HL-60/S4 treated with retinoic acid at 250 ng/mL for 4 days and 3 days (cell line): ENCODE measurements around the gene PLPP6.

Experiments
- in situ Hi-C: fragments of 300-500 bp; cut with MboI; formaldehyde crosslinking; loops from 2 replicates; pipeline ENCODE4 v1.7.0; 2022; ENCODE audit warnings: low sequenced_read_pairs

The PLPP6 gene

DNA sequence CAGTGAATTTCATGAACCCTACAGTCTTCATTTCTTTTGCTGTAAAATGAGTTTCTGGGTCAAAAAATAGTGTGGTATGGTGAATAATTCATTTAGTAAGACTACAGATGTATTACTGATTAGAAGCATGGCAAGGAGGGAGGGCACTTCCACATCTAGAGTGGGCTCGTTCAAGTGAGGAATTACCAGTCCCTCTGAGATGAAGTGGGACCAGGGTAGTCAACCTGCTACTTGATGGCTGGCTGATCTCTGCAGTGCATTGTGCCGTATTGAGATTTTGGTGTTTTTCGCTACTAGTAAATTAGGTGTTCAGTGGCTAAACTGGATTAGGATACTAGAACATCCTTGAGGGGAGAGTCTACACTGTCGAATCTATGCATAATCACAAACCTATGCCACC, 28.1 kb downstream of the PLPP6 start:
- in situ Hi-C loops = no loop called here

DNA sequence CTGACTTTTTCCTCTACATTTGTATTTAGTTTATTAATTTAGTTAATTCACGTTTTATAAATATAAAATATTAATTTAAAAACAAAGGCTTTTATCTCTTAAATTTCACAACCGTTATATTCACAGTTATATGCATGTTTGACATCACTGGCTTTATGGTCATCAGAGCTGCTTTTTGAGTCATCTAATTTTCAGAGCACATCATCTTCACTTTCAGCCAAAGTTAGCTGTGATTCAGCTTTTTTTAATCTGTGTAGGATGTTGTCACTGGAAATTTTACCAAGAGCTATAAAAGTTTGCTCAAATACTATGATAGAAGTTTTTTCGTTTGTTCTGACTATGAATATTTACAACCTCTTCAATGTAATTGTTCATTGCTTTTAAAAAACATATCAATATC, 29.7 kb downstream of the PLPP6 start:
- in situ Hi-C loops = no loop called here

DNA sequence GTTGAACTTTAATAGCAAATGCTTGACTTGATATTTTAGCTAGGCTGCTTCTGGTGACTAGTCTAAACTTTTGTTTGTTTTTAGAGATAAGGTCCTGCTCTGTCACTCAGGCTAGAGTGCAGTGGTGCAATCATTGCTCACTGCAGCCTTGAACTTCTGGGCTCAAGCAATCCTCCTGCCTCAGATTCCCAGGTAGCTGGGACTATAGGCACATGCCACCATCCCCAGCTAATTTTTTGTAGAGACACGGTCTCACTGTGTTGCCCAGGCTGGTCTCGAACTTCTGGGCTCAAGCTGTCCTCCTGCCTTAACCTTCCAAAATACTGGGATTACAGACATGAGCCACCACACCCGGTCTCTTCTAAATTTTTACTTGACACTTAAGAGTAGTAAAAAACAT, 38.0 kb downstream of the PLPP6 start:
- in situ Hi-C loops = no loop called here

DNA sequence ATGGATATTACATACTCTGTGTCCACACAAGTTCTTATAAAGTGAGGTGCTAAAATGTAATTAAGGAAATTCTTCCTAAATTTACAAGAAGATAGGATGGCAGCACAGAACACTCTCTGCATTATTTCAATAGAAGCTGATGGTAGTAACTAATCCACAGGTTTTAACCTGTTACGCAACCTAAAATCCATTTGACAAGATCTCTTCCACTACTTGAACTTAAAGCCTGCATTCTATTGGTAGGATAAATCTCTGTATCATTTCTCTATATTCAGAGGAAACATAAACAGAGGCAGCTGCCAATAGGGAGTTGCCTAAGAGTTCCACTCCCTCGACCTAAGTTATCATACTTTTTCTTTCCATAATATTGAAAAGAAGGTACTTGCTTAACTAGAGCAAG, 38.8 kb downstream of the PLPP6 start:
- in situ Hi-C loops = no loop called here

DNA sequence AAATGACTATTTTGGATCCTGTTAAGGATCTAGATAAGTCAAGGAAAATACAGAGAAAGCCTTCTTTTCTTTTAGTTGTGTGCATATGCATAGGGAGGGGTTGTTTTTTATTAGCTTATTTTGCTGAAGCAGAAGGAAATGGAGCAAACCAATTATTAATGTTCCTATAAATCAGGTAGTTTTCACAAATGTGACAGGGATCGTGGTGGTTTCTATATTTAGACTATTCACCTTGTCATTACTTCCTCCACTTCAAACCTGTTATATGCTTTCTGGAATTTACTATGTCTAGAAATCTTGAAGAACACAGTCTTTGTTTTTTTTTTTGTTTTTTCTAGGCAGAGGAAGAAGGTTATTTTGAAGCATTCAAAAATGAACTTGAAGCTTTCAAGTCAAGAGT, 39.4 kb downstream of the PLPP6 start:
- in situ Hi-C loops = no loop called here

DNA sequence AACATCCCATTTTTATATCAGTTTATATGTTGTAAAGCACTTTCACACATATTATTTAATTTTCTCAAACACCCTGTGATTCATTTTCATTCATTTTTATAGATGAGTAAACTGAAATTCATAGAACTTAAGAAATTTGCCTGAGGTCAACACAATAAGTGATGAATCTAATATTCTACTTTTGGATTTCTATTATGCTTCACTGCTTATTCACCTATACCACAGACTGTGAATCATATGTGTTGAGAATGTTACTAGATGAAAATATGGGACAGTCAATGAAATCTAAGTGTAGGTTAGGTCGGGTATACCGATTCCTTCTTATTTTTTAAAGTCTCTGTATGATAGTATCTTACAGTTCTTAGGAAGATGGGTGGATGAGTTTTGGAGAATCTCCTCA, 42.0 kb downstream of the PLPP6 start:
- in situ Hi-C loops = no loop called here

DNA sequence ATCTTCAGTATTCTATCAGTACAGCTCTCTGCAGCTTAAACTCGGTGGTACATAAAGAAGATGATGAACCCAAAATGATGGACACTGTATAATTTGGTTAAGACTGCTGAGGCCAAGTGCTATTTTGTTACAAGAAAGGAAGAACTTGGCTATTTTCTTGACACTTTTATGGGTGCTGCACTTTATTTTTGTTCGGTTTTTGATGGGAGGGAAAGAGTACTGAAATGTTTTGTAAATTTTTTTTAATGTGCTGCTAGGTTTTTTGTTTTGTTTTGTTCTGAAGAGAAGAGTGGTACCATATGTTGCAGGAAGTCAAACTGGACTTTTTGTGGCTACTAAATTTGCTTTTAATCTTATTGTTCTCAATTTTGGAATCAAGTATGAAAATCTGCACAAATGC, 43.9 kb downstream of the PLPP6 start:
- in situ Hi-C loops = no loop called here

DNA sequence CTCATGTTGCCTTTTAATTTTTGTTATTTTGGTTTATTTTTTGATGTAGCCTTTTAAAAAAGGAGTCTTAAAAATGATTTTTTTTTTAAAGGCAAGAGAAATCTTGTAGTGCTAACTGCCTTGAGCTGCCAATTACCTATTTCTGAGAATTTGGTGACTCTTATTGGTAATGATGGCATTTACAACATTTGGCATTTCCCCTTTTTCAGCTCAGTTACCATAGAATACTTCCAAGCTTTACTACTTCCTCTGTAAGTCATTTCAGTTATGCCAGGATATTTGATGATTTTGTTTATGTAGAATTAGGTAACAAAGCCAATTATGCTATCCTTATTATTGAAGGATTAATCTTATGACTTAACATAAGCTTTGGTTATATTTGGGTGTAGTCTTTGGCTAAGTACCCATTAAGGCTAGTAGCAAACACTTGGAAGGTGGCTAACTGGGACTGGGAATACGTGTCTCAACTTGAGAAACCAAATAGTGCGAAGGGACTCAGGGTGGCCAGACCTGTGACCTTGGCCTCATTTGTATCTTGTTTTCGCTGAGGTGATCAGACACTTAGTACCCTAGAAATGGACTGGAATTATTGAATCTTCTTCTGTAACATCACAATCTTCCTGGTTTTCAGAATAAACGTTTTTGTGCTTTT, 45.0 kb downstream of the PLPP6 start:
- in situ Hi-C loops = no loop called here

DNA sequence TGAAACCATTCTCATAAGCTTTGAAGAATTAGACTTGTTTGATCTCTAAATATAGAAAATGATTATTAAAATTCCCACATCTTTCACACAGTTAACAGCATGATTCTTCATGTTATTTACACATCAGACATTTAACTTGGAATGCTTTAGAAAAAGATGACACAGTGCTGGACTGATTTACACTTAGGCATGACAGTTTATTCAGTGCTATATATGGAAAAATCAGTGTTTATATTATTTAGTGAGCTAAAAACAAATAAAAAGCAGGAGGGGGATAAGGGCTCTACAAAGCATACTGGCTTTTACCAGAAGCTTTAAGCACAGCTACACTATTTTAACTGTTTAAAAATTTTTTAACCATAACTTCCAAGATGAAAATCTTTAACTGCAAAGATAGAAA, 47.3 kb downstream of the PLPP6 start:
- in situ Hi-C loops = no loop called here

DNA sequence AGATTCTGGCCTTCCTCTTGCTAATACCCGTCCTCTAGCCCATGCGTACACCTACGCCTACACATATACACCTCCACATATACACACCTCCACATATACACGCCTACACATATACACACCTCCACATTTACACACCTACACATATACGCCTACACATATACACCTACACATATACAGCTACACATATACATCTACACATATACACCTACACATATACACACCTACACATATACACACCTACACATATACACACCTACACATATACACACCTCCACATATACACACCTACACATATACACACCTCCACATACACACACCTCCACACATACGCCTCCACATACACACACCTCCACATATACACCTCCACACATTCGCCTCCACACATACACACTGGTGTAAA, 51.8 kb downstream of the PLPP6 start:
- in situ Hi-C loops = no loop called here

DNA sequence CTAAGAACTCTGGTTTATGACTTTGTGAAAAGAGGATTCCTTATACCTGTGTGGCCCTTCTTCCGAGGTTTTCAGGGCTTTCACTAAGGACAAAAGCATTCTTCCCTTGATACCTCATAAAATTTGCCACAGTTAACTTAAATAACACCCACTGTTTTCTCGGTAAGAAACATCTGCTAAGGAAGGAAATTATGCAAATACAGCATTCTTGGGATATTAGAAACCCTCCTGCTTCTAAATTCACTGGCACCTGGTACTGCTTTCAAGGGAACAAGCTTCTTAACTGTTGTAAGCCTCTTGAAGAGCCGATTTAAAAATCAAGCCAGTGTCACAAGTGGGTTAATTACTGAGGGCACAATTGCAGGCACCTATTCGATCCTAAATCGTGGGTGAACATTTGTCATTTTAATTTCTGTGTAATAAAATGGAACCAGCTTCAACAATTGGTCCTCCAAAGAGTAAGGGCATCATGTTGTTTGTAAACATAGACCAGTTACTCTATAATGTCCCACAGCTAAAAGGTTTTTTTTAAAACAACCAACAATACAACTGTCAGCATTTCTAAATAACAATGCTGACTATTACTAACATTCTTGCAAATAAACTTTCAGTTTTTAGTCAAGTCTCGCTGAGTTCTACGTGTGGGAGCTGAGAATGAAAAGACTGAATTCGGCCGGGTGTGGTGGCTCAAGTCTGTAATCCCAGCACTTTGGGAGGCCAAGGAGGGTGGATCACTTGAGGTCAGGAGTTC, 52.3 kb downstream of the PLPP6 start:
- in situ Hi-C loops = no loop called here
